Keratinocyte (primary cell): ENCODE measurements around the gene HOXD4. TPM values are rescaled to one million over a fixed set of nuclear protein-coding genes. Genes with fewer than 3 reads are reported as not detected.

ENCODE experiments used
- DNase-seq: peaks from one replicate; pipeline ENCODE4 v3.0.0-alpha.2; 2011; ENCODE audit warnings: low read depth, missing footprints, low spot score
- FAIRE-seq: peaks from 2 replicates; lab custom pipeline; 2011; peaks lifted over from hg19 to GRCh38; lab: Jason Lieb, UNC
- H2AFZ ChIP-seq: 2 replicates; pipeline ENCODE4 v1.6.0; 2012; ENCODE audit warnings: low read length, control low read depth, inconsistent platforms; ENCODE audit not compliant: control insufficient read depth
- H3K27ac ChIP-seq: 2 replicates; pipeline ENCODE4 v1.5.1; 2011; ENCODE audit warnings: low read length; ENCODE audit not compliant: control insufficient read depth, insufficient read depth
- H3K27me3 ChIP-seq: 3 replicates; pipeline ENCODE4 v1.6.0; 2011; ENCODE audit warnings: low read length; ENCODE audit not compliant: control insufficient read depth, insufficient read depth; ENCODE audit errors: extremely low read depth
- H3K36me3 ChIP-seq, 2 experiments: 2 replicates in 1 of 2; 3 replicates in 1 of 2; pipeline ENCODE4 v1.5.1; 2011; ENCODE audit warnings: low read length in 2 of 2, mild to moderate bottlenecking in 1 of 2; ENCODE audit not compliant: control insufficient read depth in 2 of 2, insufficient read depth in 2 of 2; ENCODE audit errors: extremely low read depth in 1 of 2
- H3K4me1 ChIP-seq: 3 replicates; pipeline ENCODE4 v1.5.1; 2011; ENCODE audit warnings: low read length; ENCODE audit not compliant: control insufficient read depth, insufficient read depth; ENCODE audit errors: extremely low read depth
- H3K4me2 ChIP-seq: 3 replicates; pipeline ENCODE4 v1.6.0; 2011; ENCODE audit warnings: low read depth, low read length; ENCODE audit not compliant: control insufficient read depth, insufficient read depth; ENCODE audit errors: extremely low read depth
- H3K4me3 ChIP-seq, 3 experiments: fragments of 200-600 bp in 1 of 3; sonication (generic) in 1 of 3; 2 replicates in 2 of 3; 3 replicates in 1 of 3; pipeline ENCODE4 v1.5.1; 2011 to 2016; ENCODE audit warnings: low read length in 3 of 3, mild to moderate bottlenecking in 3 of 3, control low read depth in 2 of 3, inconsistent platforms in 1 of 3, low read depth in 1 of 3, mixed read lengths in 1 of 3, mixed run types in 1 of 3, moderate library complexity in 1 of 3; ENCODE audit not compliant: control insufficient read depth in 2 of 3, insufficient read depth in 2 of 3; ENCODE audit errors: extremely low read depth in 1 of 3
- H3K79me2 ChIP-seq: 2 replicates; pipeline ENCODE4 v1.6.0; 2012; ENCODE audit warnings: low read length; ENCODE audit not compliant: control insufficient read depth, insufficient read depth
- H3K9ac ChIP-seq: 3 replicates; pipeline ENCODE4 v1.6.0; 2011; ENCODE audit warnings: low read length; ENCODE audit not compliant: control insufficient read depth, insufficient read depth; ENCODE audit errors: extremely low read depth
- H3K9me1 ChIP-seq: 3 replicates; pipeline ENCODE4 v1.6.0; 2011; ENCODE audit warnings: low read length; ENCODE audit not compliant: control insufficient read depth, insufficient read depth; ENCODE audit errors: extremely low read depth
- H3K9me3 ChIP-seq: 2 replicates; pipeline ENCODE4 v1.5.1; 2012; ENCODE audit warnings: low read depth, low read length; ENCODE audit not compliant: control insufficient read depth
- H4K20me1 ChIP-seq: 3 replicates; pipeline ENCODE4 v1.6.0; 2011; ENCODE audit warnings: low read length; ENCODE audit not compliant: control insufficient read depth, insufficient read depth; ENCODE audit errors: extremely low read depth
- CTCF ChIP-seq, 3 experiments: IDR thresholded peaks in 1 of 3; conservative IDR thresholded peaks in 1 of 3; optimal IDR thresholded peaks in 1 of 3; 2 replicates in 2 of 3; 3 replicates in 1 of 3; pipeline versions ENCODE3 to v1.5.1; 2011; ENCODE audit warnings: low read length in 3 of 3, mild to moderate bottlenecking in 3 of 3, moderate library complexity in 2 of 3, control low read depth in 1 of 3, inconsistent platforms in 1 of 3; ENCODE audit not compliant: insufficient read depth in 2 of 3; ENCODE audit errors: extremely low read depth in 1 of 3
- EZH2 ChIP-seq: IDR thresholded peaks from one replicate; pipeline ENCODE4 v1.6.1; 2012; ENCODE audit warnings: inconsistent platforms, mild to moderate bottlenecking, low read length, moderate library complexity
- dilution Hi-C: fragments of 300-500 bp; cut with MboI; formaldehyde crosslinking; loops from one replicate; pipeline ENCODE4 v1.7.0; 2020; ENCODE audit warnings: low sequenced_read_pairs; ENCODE audit not compliant: extremely low pct_ligation_motif_present
- polyA plus RNA-seq, 5 experiments: library from polyadenylated mRNA; depleted of rRNA in 3 of 5; stranded (reverse) in 3 of 5; stranded (forward) in 1 of 5; unstranded in 1 of 5; fragments of >200 nt; gene quantifications; 1 replicate in 1 of 5; 2 replicates in 3 of 5; 3 replicates in 1 of 5; pipeline versions ENCODE4 v1.2.1 to v1.2.3, GENCODE V29; 2011 to 2012; ENCODE audit warnings: missing spikeins in 2 of 5, low read depth in 1 of 5, low replicate concordance in 1 of 5

HOXD4 gene
- polyA plus RNA-seq, 1 donor (not counting 4 experiments of a cell fraction or from before 2014, with no cell fraction given), result not detected

GRCh38 chr2:176106581-176107539 is 44.5 kb upstream of the HOXD4 start, which contains the start of gene HOXD11:
Gene HOXD11, plus strand, starts transcription at chr2:176107280. Its CDS starts 76 bp downstream, at chr2:176107356.
- no peak within 1 kb of the TSS for H3K27ac ChIP-seq
- no peak within 1 kb of the TSS for H2AFZ ChIP-seq
- dilution Hi-C loops, result no loop called here
- H3K79me2 ChIP-seq, result no peaks in the 10 kb centered on the region
- peaks cover 94% of the 10 kb centered on the region for H3K27me3 ChIP-seq
- H3K4me2 ChIP-seq, result peak within 1 kb of the TSS; percentile 56
- no peak within 1 kb of the TSS for H3K9ac ChIP-seq
- no peaks in the 10 kb centered on the region for H3K9me3 ChIP-seq
- H3K4me3 ChIP-seq, result peak within 1 kb of the TSS; percentile 14 to 48 (median 43)
- H3K36me3 ChIP-seq, result no peaks in the 10 kb centered on the region
- peaks cover 5% of the 10 kb centered on the region for H3K4me1 ChIP-seq
- H4K20me1 ChIP-seq, result peaks cover 2% of the 10 kb centered on the region
- FAIRE-seq (no peak), DNase-seq (no peak)
- no peaks in the 10 kb centered on the region for H3K9me1 ChIP-seq
- TF ChIP-seq CTCF (optimal IDR thresholded peaks at IDR 0.05 in 1 of 3, IDR thresholded peaks at IDR 0.05 in 1 of 3, conservative IDR thresholded peaks at IDR 0.05 in 1 of 3; ENCODE audit: extremely low read depth in 1 of 3, insufficient read depth in 2 of 3, low read length in 3 of 3), result no peak
- TF ChIP-seq EZH2, result peak; percentile 98

- H3K27me3 ChIP-seq, result peaks cover 95% of the 10 kb centered on the region
- no peaks in the 10 kb centered on the region for H3K9me3 ChIP-seq
- H3K9ac ChIP-seq, result no peak overlapping the region
- no peak overlapping the region for H3K4me2 ChIP-seq
- DNase-seq (no peak), FAIRE-seq (no peak)
- H3K9me1 ChIP-seq, result no peaks in the 10 kb centered on the region
- peaks cover 5% of the 10 kb centered on the region for H3K4me1 ChIP-seq
- H3K4me3 ChIP-seq, result no peak overlapping the region
- H4K20me1 ChIP-seq, result peaks cover 2% of the 10 kb centered on the region
- no peak overlapping the region for H3K27ac ChIP-seq
- TF ChIP-seq EZH2 (no peak), CTCF (optimal IDR thresholded peaks at IDR 0.05 in 1 of 3, IDR thresholded peaks at IDR 0.05 in 1 of 3, conservative IDR thresholded peaks at IDR 0.05 in 1 of 3; ENCODE audit: extremely low read depth in 1 of 3, insufficient read depth in 2 of 3, low read length in 3 of 3) (no peak)
- dilution Hi-C loops, result no loop called here
- no peaks in the 10 kb centered on the region for H3K36me3 ChIP-seq
- no peaks in the 10 kb centered on the region for H3K79me2 ChIP-seq
- H2AFZ ChIP-seq, result no peak overlapping the region
Measured at GRCh38 chr2:176107731-176108181, 43.6 kb upstream of the HOXD4 start.
